PC-9 (cell line): ENCODE results near the gene SEMA3C.

Experiments used
- EZH2 ChIP-seq: fragments of 200-600 bp; sonication (generic); IDR thresholded peaks from 2 replicates; pipeline ENCODE4 v1.8.0; 2017; ENCODE audit warnings: antibody characterized with exemption, low read depth
- TF ChIP-seq, protein P1 (sequence below): fragments of 200-600 bp; sonication (generic); conservative IDR thresholded peaks from 2 replicates; pipeline ENCODE4 v1.6.1; 2017; ENCODE audit warnings: mixed run types, antibody characterized with exemption, mild to moderate bottlenecking, moderate library complexity

DNA sequence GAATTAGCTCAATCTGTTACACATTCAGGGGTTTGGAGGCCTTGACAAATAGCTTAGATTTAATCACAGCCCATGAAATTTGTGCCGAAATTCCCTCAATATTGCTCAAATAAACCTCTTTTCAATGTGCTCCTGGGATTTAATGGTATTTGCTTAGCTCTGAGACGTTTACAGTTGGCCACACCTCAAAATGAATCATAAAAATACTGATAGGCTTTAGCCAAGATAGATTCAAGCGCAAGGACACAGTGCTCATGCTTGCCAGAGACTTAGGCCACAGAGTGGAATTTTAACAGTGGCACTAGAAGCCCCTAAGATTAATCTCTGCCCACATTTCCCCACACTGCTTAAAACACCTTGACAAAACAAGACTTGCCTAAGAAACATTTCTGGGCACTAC is 2.3 kb upstream of the SEMA3C start:
- TF ChIP-seq, protein P1, sequence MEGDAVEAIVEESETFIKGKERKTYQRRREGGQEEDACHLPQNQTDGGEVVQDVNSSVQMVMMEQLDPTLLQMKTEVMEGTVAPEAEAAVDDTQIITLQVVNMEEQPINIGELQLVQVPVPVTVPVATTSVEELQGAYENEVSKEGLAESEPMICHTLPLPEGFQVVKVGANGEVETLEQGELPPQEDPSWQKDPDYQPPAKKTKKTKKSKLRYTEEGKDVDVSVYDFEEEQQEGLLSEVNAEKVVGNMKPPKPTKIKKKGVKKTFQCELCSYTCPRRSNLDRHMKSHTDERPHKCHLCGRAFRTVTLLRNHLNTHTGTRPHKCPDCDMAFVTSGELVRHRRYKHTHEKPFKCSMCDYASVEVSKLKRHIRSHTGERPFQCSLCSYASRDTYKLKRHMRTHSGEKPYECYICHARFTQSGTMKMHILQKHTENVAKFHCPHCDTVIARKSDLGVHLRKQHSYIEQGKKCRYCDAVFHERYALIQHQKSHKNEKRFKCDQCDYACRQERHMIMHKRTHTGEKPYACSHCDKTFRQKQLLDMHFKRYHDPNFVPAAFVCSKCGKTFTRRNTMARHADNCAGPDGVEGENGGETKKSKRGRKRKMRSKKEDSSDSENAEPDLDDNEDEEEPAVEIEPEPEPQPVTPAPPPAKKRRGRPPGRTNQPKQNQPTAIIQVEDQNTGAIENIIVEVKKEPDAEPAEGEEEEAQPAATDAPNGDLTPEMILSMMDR, result no peak
- TF ChIP-seq EZH2, result no peak
